Erythroblast (primary cell): ENCODE measurements around the gene FTO.

Source experiments
- GATA1 ChIP-seq: IDR thresholded peaks from 2 replicates; pipeline ENCODE4 v1.6.1; 2011; ENCODE audit warnings: low read depth, mild to moderate bottlenecking, control low read depth, low read length, moderate library complexity
- POLR2A ChIP-seq: IDR thresholded peaks from 2 replicates; pipeline ENCODE4 v1.6.1; 2011; ENCODE audit warnings: mild to moderate bottlenecking, low read length

- TF ChIP-seq POLR2A, result no peak
- no peak for TF ChIP-seq GATA1
These were observed 232.6 kb downstream of the FTO start for GRCh38 chr16:53936529-53936928.
